ENCODE results near the gene SLC35D1. TPM values are rescaled to one million over a fixed set of nuclear protein-coding genes. Genes with fewer than 3 reads are reported as not detected.

SLC35D1 gene
- 6.9 and 8.2 TPM in 2 replicates for total RNA-seq

GRCh38 chr1:67053785-67054772 lies at the start of gene SLC35D1:
Gene SLC35D1 (minus strand): TSS chr1:67054148. CDS start chr1:67054013, 135 bp downstream.

Other genes with a start within 250 kb of the SLC35D1 start
- 1.8 and 3.7 TPM in 2 replicates for gene DNAI4, start 129.3 kb downstream of the SLC35D1 start, total RNA-seq
- gene MIER1, start 129.2 kb downstream of the SLC35D1 start, total RNA-seq, result 17.5 and 19.7 TPM in 2 replicates
- not detected in 2 replicates for gene C1orf141, start 80.8 kb upstream of the SLC35D1 start, total RNA-seq
- gene IL23R, start 112.3 kb upstream of the SLC35D1 start, total RNA-seq, result not detected in 2 replicates